Kidney (tissue), 14 donors: ENCODE measurements around the gene KRT38. TPM values are rescaled to one million over a fixed set of nuclear protein-coding genes. Genes with fewer than 3 reads are reported as not detected.

Experiments used
- DNase-seq, 5 donors: peaks; one replicate each; pipeline ENCODE4 v3.0.0-alpha.2; 2013 to 2020
- FAIRE-seq: peaks from 2 replicates; lab custom pipeline; 2012; peaks lifted over from hg19 to GRCh38; lab: Jason Lieb, UNC
- H3K27ac ChIP-seq, 2 donors: one replicate each; pipeline ENCODE4 v1.7.0; 2013; ENCODE audit warnings: low read depth in 2 of 2, low read length in 2 of 2, inconsistent platforms in 1 of 2
- H3K27me3 ChIP-seq: one replicate; pipeline ENCODE4 v1.7.1; 2013; ENCODE audit warnings: low read length, inconsistent platforms; ENCODE audit not compliant: control insufficient read depth, insufficient read depth
- H3K36me3 ChIP-seq, 3 donors: one replicate each; pipeline versions ENCODE4 v1.7.0 to v1.7.1; 2013; ENCODE audit warnings: low read length in 3 of 3, control low read depth in 1 of 3, inconsistent platforms in 1 of 3; ENCODE audit not compliant: insufficient read depth in 3 of 3, control insufficient read depth in 2 of 3
- H3K4me1 ChIP-seq, 3 donors: one replicate each; pipeline versions ENCODE4 v1.7.0 to v1.7.1; 2013; ENCODE audit warnings: low read length in 3 of 3, inconsistent platforms in 1 of 3, low read depth in 1 of 3; ENCODE audit not compliant: control insufficient read depth in 2 of 3, insufficient read depth in 2 of 3
- H3K4me3 ChIP-seq, 3 donors: one replicate each; pipeline versions ENCODE4 v1.7.0 to v1.8.1; 2013; ENCODE audit warnings: low read length in 3 of 3, control low read depth in 1 of 3, inconsistent platforms in 1 of 3
- H3K9ac ChIP-seq, 3 donors: one replicate each; pipeline versions ENCODE4 v1.7.0 to v1.7.1; 2013; ENCODE audit warnings: low read length in 3 of 3, control low read depth in 1 of 3, inconsistent platforms in 1 of 3
- H3K9me3 ChIP-seq, 3 donors: one replicate each; pipeline versions ENCODE4 v1.7.0 to v1.7.1; 2013; ENCODE audit warnings: low read length in 3 of 3, control low read depth in 1 of 3, inconsistent platforms in 1 of 3; ENCODE audit not compliant: control insufficient read depth in 2 of 3, insufficient read depth in 1 of 3
- CTCF ChIP-seq: IDR thresholded peaks from 3 replicates; pipeline ENCODE4 v1.5.1; 2012; ENCODE audit warnings: mild to moderate bottlenecking, moderate library complexity, borderline replicate concordance; ENCODE audit not compliant: insufficient read depth; ENCODE audit errors: extremely low read depth
- intact Hi-C: fragments of 100-400 bp; cut with DNase I; formaldehyde crosslinking; loops from one replicate; pipeline ENCODE4 v1.11.1; 2022
- polyA plus RNA-seq: library from polyadenylated mRNA; stranded (reverse); fragments of 350-450 nt; fragmentation: Illumina TruSeq; extraction: RNeasy Lipid Tissue Mini Kit (QIAGEN cat#74804); gene quantifications from one replicate; pipeline ENCODE4 v1.2.3, GENCODE V29; 2014; ENCODE audit warnings: low read depth, low replicate concordance; ENCODE audit not compliant: insufficient read depth
- total RNA-seq: library from RNA; stranded (reverse); fragmentation: NEBNext Ultra II Directional; extraction: Animal tissue kit (Norgen Biotek cat#: 25700); gene quantifications from one replicate; pipeline ENCODE4 v1.2.1, GENCODE V29; 2021
- donor health status: control.
- donor health status: control.
- donor health status: control.
- donor health status: control.
- donor health status: control.
- donor health status: DM: yes; HTN: yes; CAD: no.
- donor health status: Normal renal cell carcinoma (clear cell type).

KRT38 gene
- total and polyA plus RNA-seq, 2 donors from 2014 or later: not detected

- Histone ChIP-seq H3K4me1 (peaks cover 0 to 3% (median 0%) of the 10 kb centered on the region in 3 donors), H3K9me3 (no peaks in the 10 kb centered on the region), H3K36me3 (no peaks in the 10 kb centered on the region), H3K27me3 (no peaks in the 10 kb centered on the region), H3K9ac (no peak overlapping the region), H3K27ac (no peak overlapping the region), H3K4me3 (no peak overlapping the region)
- DNase-seq (no peak), FAIRE-seq (no peak)
- intact Hi-C loops: no loop called here
- no peak for TF ChIP-seq CTCF
These were observed 47.5 kb downstream of the KRT38 start for GRCh38 chr17:41393294-41393693.

GRCh38 chr17:41392278-41392677 is 48.5 kb downstream of the KRT38 start:
- no peak for DNase-seq
- no peaks in the 10 kb centered on the region for H3K27me3 ChIP-seq
- no peak for FAIRE-seq
- H3K9ac ChIP-seq: no peak overlapping the region
- no peak overlapping the region for H3K4me3 ChIP-seq
- no peak for TF ChIP-seq CTCF
- no peak overlapping the region for H3K27ac ChIP-seq
- peaks cover 0 to 3% (median 0%) of the 10 kb centered on the region in 3 donors for H3K4me1 ChIP-seq
- intact Hi-C loops: no loop called here
- no peaks in the 10 kb centered on the region for H3K36me3 ChIP-seq
- H3K9me3 ChIP-seq: no peaks in the 10 kb centered on the region

- Histone ChIP-seq H3K9ac (no peak overlapping the region), H3K27ac (no peak overlapping the region), H3K27me3 (no peaks in the 10 kb centered on the region), H3K36me3 (no peaks in the 10 kb centered on the region), H3K4me3 (no peak overlapping the region), H3K9me3 (no peaks in the 10 kb centered on the region), H3K4me1 (peaks cover 0 to 3% (median 0%) of the 10 kb centered on the region in 3 donors)
- TF ChIP-seq CTCF: no peak
- DNase-seq: no peak
- FAIRE-seq: no peak
- intact Hi-C loops: no loop called here
These were observed 49.2 kb downstream of the KRT38 start for GRCh38 chr17:41391535-41391934.

- intact Hi-C loops: no loop called here
- Histone ChIP-seq H3K9me3 (peaks cover 0 to 3% (median 0%) of the 10 kb centered on the region in 3 donors), H3K36me3 (no peaks in the 10 kb centered on the region), H3K4me1 (peaks cover 0 to 3% (median 0%) of the 10 kb centered on the region in 3 donors), H3K4me3 (no peak overlapping the region), H3K9ac (no peak overlapping the region), H3K27ac (no peak overlapping the region), H3K27me3 (no peaks in the 10 kb centered on the region)
- FAIRE-seq (no peak), DNase-seq (peak in 3 of 5 donors; percentile 23 to 32 (median 31))
- TF ChIP-seq CTCF: no peak
These were observed 50.3 kb downstream of the KRT38 start for GRCh38 chr17:41390411-41390938.
